ENCODE data around the gene EMP3.

The EMP3 gene

GRCh38 chr19:48319647-48320541 is 5.5 kb upstream of the EMP3 start:
- peak; percentile 89 for TF ChIP-seq RAD21 (IDR thresholded peaks at IDR 0.05; ENCODE audit: low read depth)
- no peak for TF ChIP-seq TCF12 (IDR thresholded peaks at IDR 0.05; ENCODE audit: low read depth)

GRCh38 chr19:48321372-48321621 is 4.1 kb upstream of the EMP3 start:
- TF ChIP-seq ZBTB7A (IDR thresholded peaks at IDR 0.05; ENCODE audit: low read depth) (peak; percentile 84), REST (IDR thresholded peaks at IDR 0.05; ENCODE audit: low read depth) (no peak), CREB1 (IDR thresholded peaks at IDR 0.05; ENCODE audit: low read depth) (0 out of 2 replicates have a peak, but pooled peaks have one; percentile 7), YY1 (IDR thresholded peaks at IDR 0.05; ENCODE audit: low read depth) (peak; percentile 5; the same call in 1 of the 2 replicates)

- TF ChIP-seq USF1 (IDR thresholded peaks at IDR 0.05): peak; percentile 90
- no peak for TF ChIP-seq REST (IDR thresholded peaks at IDR 0.05; ENCODE audit: low read depth)
- peak; percentile 31; the same call in 1 of the 2 replicates for TF ChIP-seq EP300 (IDR thresholded peaks at IDR 0.05; ENCODE audit: borderline replicate concordance)
- no peak for TF ChIP-seq RAD21 (IDR thresholded peaks at IDR 0.05; ENCODE audit: low read depth)
- TF ChIP-seq NFIC (IDR thresholded peaks at IDR 0.05): peak; percentile 38; the same call in 1 of the 2 replicates
- TF ChIP-seq TAF1 (IDR thresholded peaks at IDR 0.05; ENCODE audit: low read depth): peak; percentile 35; the same call in 1 of the 2 replicates
- peak; percentile 93 for TF ChIP-seq EGR1 (IDR thresholded peaks at IDR 0.05)
- TF ChIP-seq TCF12 (IDR thresholded peaks at IDR 0.05; ENCODE audit: low read depth): peak; percentile 65; the same call in 1 of the 2 replicates
- TF ChIP-seq YY1 (IDR thresholded peaks at IDR 0.05; ENCODE audit: low read depth): 0 out of 2 replicates have a peak, but pooled peaks have one; percentile 2
- no peak for TF ChIP-seq CEBPB (IDR thresholded peaks at IDR 0.05)
- peak; percentile 92 for TF ChIP-seq MAX (IDR thresholded peaks at IDR 0.05)
- no peak for TF ChIP-seq CREB1 (IDR thresholded peaks at IDR 0.05; ENCODE audit: low read depth)
- TF ChIP-seq TEAD4 (IDR thresholded peaks at IDR 0.05): peak; percentile 19; the same call in 1 of the 2 replicates
- TF ChIP-seq FOXM1 (IDR thresholded peaks at IDR 0.05; ENCODE audit: borderline replicate concordance, low read depth): peak; percentile 19; the same call in 1 of the 2 replicates
- TF ChIP-seq ZBTB7A (IDR thresholded peaks at IDR 0.05; ENCODE audit: low read depth): no peak
Measured at GRCh38 chr19:48321622-48322591, 3.4 kb upstream of the EMP3 start.

GRCh38 chr19:48329167-48329891 is 4.0 kb downstream of the EMP3 start:
- no peak for TF ChIP-seq YY1 (IDR thresholded peaks at IDR 0.05; ENCODE audit: low read depth)
- TF ChIP-seq TCF12 (IDR thresholded peaks at IDR 0.05; ENCODE audit: low read depth): no peak
- no peak for TF ChIP-seq EP300 (IDR thresholded peaks at IDR 0.05; ENCODE audit: borderline replicate concordance)
- no peak for TF ChIP-seq REST (IDR thresholded peaks at IDR 0.05; ENCODE audit: low read depth)
- no peak for TF ChIP-seq NFIC (IDR thresholded peaks at IDR 0.05)
- no peak for TF ChIP-seq EGR1 (IDR thresholded peaks at IDR 0.05)
- no peak for TF ChIP-seq TAF1 (IDR thresholded peaks at IDR 0.05; ENCODE audit: low read depth)
- TF ChIP-seq CREB1 (IDR thresholded peaks at IDR 0.05; ENCODE audit: low read depth): no peak
- TF ChIP-seq MAX (IDR thresholded peaks at IDR 0.05): no peak
- no peak for TF ChIP-seq ZBTB7A (IDR thresholded peaks at IDR 0.05; ENCODE audit: low read depth)
- no peak for TF ChIP-seq FOXM1 (IDR thresholded peaks at IDR 0.05; ENCODE audit: borderline replicate concordance, low read depth)
- TF ChIP-seq USF1 (IDR thresholded peaks at IDR 0.05): no peak
- TF ChIP-seq RAD21 (IDR thresholded peaks at IDR 0.05; ENCODE audit: low read depth): no peak
- no peak for TF ChIP-seq CEBPB (IDR thresholded peaks at IDR 0.05)
- TF ChIP-seq TEAD4 (IDR thresholded peaks at IDR 0.05): no peak

Data from Ishikawa (cell line).